Neuronal stem cell (in vitro differentiated cells): ENCODE measurements around the gene WDR59.
"Not testable (repeated sequence)": the region's sequence is repeated elsewhere in the genome, so short reads cannot be mapped to it uniquely, and the experiment has no call there.

Experiments used
- DNase-seq: peaks from one replicate; pipeline ENCODE4 v3.0.0-alpha.2; 2013; ENCODE audit warnings: low spot score
- H2AFZ ChIP-seq: one replicate; pipeline ENCODE4 v1.6.1; 2013; ENCODE audit warnings: mild to moderate bottlenecking, low read length, inconsistent platforms
- H2AK5ac ChIP-seq: 2 replicates; pipeline ENCODE4 v1.6.1; 2013; ENCODE audit warnings: low read depth, mild to moderate bottlenecking, inconsistent platforms, low read length, moderate library complexity, mixed read lengths
- H2BK120ac ChIP-seq: 2 replicates; pipeline ENCODE4 v1.6.1; 2013; ENCODE audit warnings: low read depth, mild to moderate bottlenecking, inconsistent platforms, low read length, moderate library complexity, mixed read lengths
- H2BK12ac ChIP-seq: one replicate; pipeline ENCODE4 v1.6.1; 2013; ENCODE audit warnings: low read length, inconsistent platforms
- H2BK15ac ChIP-seq: 2 replicates; pipeline ENCODE4 v1.6.1; 2013; ENCODE audit warnings: mild to moderate bottlenecking, low read length, inconsistent platforms, mixed read lengths
- H2BK5ac ChIP-seq: one replicate; pipeline ENCODE4 v1.6.1; 2013; ENCODE audit warnings: inconsistent platforms, mild to moderate bottlenecking, low read length, moderate library complexity
- H3K14ac ChIP-seq: one replicate; pipeline ENCODE4 v1.6.1; 2013; ENCODE audit warnings: low read length, inconsistent platforms
- H3K18ac ChIP-seq: 2 replicates; pipeline ENCODE4 v1.6.1; 2013; ENCODE audit warnings: low read length, inconsistent platforms
- H3K23ac ChIP-seq: 2 replicates; pipeline ENCODE4 v1.6.1; 2013; ENCODE audit warnings: low read depth, mild to moderate bottlenecking, mixed read lengths, low read length, inconsistent platforms; ENCODE audit not compliant: poor library complexity
- H3K27ac ChIP-seq: replicated peaks from 3 replicates; pipeline ENCODE4 v1.5.1; 2013; ENCODE audit warnings: low read length, inconsistent platforms
- H3K27me3 ChIP-seq, 3 experiments: 2 replicates each; pipeline ENCODE4 v1.6.1; 2013; ENCODE audit warnings: low read length in 3 of 3, mild to moderate bottlenecking in 2 of 3, inconsistent platforms in 1 of 3, low read depth in 1 of 3, mixed read lengths in 1 of 3, moderate library complexity in 1 of 3; ENCODE audit not compliant: control insufficient read depth in 3 of 3, insufficient read depth in 3 of 3
- H3K36me3 ChIP-seq, 2 donors: replicated peaks in 1 of 2; 2 replicates each; pipeline ENCODE4 v1.6.1; 2013; ENCODE audit warnings: low read length in 2 of 2; ENCODE audit not compliant: control insufficient read depth in 2 of 2, insufficient read depth in 2 of 2
- H3K4ac ChIP-seq: 2 replicates; pipeline ENCODE4 v1.6.1; 2013; ENCODE audit warnings: inconsistent platforms, mild to moderate bottlenecking, low read length, moderate library complexity
- H3K4me1 ChIP-seq, 2 donors: 1 replicate in 1 of 2; 2 replicates in 1 of 2; pipeline ENCODE4 v1.6.1; 2013; ENCODE audit warnings: low read length in 2 of 2, low read depth in 1 of 2; ENCODE audit not compliant: control insufficient read depth in 2 of 2, insufficient read depth in 1 of 2
- H3K4me2 ChIP-seq: one replicate; pipeline ENCODE4 v1.6.1; 2013; ENCODE audit warnings: mild to moderate bottlenecking, low read length, inconsistent platforms; ENCODE audit not compliant: insufficient read depth, poor library complexity, severe bottlenecking
- H3K4me3 ChIP-seq, 2 donors: 2 replicates each; pipeline ENCODE4 v1.5.1; 2013; ENCODE audit warnings: low read length in 2 of 2, mild to moderate bottlenecking in 2 of 2, inconsistent platforms in 1 of 2, moderate library complexity in 1 of 2
- H3K79me1 ChIP-seq: one replicate; pipeline ENCODE4 v1.6.1; 2013; ENCODE audit warnings: low read depth, mild to moderate bottlenecking, inconsistent platforms, low read length, moderate library complexity
- H3K9ac ChIP-seq: one replicate; pipeline ENCODE4 v1.6.1; 2013; ENCODE audit warnings: mild to moderate bottlenecking, low read depth, low read length, inconsistent platforms; ENCODE audit not compliant: poor library complexity
- H3K9me3 ChIP-seq, 2 donors: replicated peaks in 1 of 2; 2 replicates each; pipeline versions ENCODE3 to v1.6.1; 2013; ENCODE audit warnings: low read length in 2 of 2, mild to moderate bottlenecking in 2 of 2, inconsistent platforms in 1 of 2, low read depth in 1 of 2, mixed read lengths in 1 of 2, moderate library complexity in 1 of 2; ENCODE audit not compliant: control insufficient read depth in 2 of 2, insufficient read depth in 1 of 2
- H4K8ac ChIP-seq: one replicate; pipeline ENCODE4 v1.6.1; 2013; ENCODE audit warnings: low read depth, mild to moderate bottlenecking, inconsistent platforms, low read length, moderate library complexity
- H4K91ac ChIP-seq: one replicate; pipeline ENCODE4 v1.6.1; 2013; ENCODE audit warnings: low read length, low read depth, mild to moderate bottlenecking, inconsistent platforms; ENCODE audit not compliant: poor library complexity
- WGBS, 2 donors: extraction: QIAGEN DNeasy Blood & Tissue Kit; methylation state at CpG; one replicate each; pipeline ENCODE4 v1.1.7; 2013; ENCODE audit warnings: missing lambda C conversion rate in 2 of 2, mixed read lengths in 1 of 2; ENCODE audit not compliant: insufficient read length in 2 of 2, insufficient replicate concordance in 1 of 2; ENCODE audit errors: extremely low coverage in 2 of 2; 5-methylcytosine and 5-hydroxymethylcytosine counted together

The WDR59 gene

DNA sequence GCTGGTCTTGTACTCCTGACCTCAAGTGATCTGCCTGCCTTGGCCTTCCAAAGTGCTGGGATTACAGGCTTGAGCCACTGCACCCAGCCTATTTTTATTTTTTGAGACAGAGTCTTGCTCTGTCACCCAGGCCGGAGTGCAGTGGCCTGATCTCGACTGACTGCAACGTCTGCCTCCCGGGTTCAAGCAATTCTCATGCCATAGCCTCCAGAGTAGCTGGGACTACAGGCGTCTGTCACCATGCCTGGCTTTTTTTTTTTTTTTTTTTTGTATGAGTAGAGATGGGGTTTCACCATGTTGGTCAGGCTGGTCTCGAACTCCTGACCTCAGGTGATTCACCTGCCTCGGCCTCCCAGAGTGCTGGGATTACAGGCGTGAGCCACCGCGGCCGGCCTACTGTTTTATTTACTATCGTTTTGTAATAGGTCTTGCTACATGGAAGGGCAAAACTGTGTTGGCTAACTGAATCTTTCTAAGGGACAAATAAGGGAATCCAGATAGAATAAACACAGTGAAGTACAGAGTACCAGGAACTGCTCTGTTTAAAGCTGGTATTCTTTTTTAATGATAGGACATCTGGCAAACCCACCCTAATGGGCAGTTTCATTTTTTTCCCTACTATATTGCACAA lies 31.6 kb upstream of the WDR59 start:
- not testable (repeated sequence) for H3K79me1 ChIP-seq, H2BK12ac ChIP-seq, H2AK5ac ChIP-seq, H3K27me3 ChIP-seq, H3K36me3 ChIP-seq, H2AFZ ChIP-seq, H4K91ac ChIP-seq, H3K4me2 ChIP-seq, H2BK120ac ChIP-seq, H3K4me3 ChIP-seq, H3K4me1 ChIP-seq, H3K18ac ChIP-seq, H2BK15ac ChIP-seq, H4K8ac ChIP-seq, H3K23ac ChIP-seq, DNase-seq, H2BK5ac ChIP-seq, H3K9ac ChIP-seq, H3K4ac ChIP-seq, H3K27ac ChIP-seq, H3K14ac ChIP-seq
- WGBS, 2 donors = no CpG with 5 or more reads among the region's 12 CpGs
- peaks cover 2 to 23% of the 10 kb centered on the region in 2 donors for H3K9me3 ChIP-seq

DNA sequence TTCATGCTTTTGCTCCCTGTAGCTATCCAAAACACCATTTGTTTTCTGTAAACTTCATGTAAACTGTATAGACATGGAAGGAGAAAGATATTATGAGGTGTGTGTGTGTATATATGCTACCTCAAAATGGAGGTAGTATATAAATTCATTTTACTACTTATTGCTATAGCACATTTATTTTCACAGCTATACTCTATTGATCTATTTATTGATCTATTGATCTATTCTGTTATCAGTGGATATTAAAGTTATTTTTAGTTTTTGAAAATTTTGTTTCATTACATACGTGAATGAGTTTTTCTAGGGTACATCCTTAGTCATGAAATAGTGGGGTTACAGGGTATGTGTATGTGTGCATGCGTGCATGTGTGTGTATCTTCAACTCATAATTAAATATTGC lies 29.4 kb upstream of the WDR59 start:
- no peak overlapping the region for H4K8ac ChIP-seq
- WGBS, 2 donors = no CpG with 5 or more reads among the region's 2 CpGs
- H3K9me3 ChIP-seq = peaks cover 0 to 6% of the 10 kb centered on the region in 2 donors

GRCh38 chr16:75013123-75013522 lies 28.2 kb upstream of the WDR59 start:
- not testable (repeated sequence) for H2BK15ac ChIP-seq, H3K36me3 ChIP-seq, H3K4me2 ChIP-seq, DNase-seq, H3K14ac ChIP-seq, H3K27me3 ChIP-seq, H3K18ac ChIP-seq, H2AFZ ChIP-seq, H2AK5ac ChIP-seq, H3K79me1 ChIP-seq, H3K9me3 ChIP-seq, H4K8ac ChIP-seq, H3K4me1 ChIP-seq, H2BK5ac ChIP-seq, H3K27ac ChIP-seq, H3K4me3 ChIP-seq, H2BK120ac ChIP-seq, H4K91ac ChIP-seq, H3K4ac ChIP-seq, H3K9ac ChIP-seq, H3K23ac ChIP-seq, H2BK12ac ChIP-seq
- no CpG with 5 or more reads among the region's 6 CpGs for WGBS, 2 donors

More for the DNA sequence above, 29.4 kb upstream of the WDR59 start:
- Histone ChIP-seq H2BK12ac (no peak overlapping the region), H2BK5ac (no peak overlapping the region), H2AFZ (no peak overlapping the region), H3K4me3 (no peak overlapping the region), H3K4ac (no peak overlapping the region), H3K36me3 (no peaks in the 10 kb centered on the region), H3K27me3 (no peaks in the 10 kb centered on the region), H3K14ac (no peak overlapping the region), H4K91ac (no peak overlapping the region), H2BK15ac (no peak overlapping the region), H3K23ac (no peak overlapping the region), H3K4me1 (no peaks in the 10 kb centered on the region), H3K27ac (no peak overlapping the region), H3K18ac (no peak overlapping the region), H3K79me1 (no peaks in the 10 kb centered on the region), H3K4me2 (no peak overlapping the region), H3K9ac (no peak overlapping the region), H2BK120ac (no peak overlapping the region), H2AK5ac (no peak overlapping the region)
- DNase-seq = no peak

DNA sequence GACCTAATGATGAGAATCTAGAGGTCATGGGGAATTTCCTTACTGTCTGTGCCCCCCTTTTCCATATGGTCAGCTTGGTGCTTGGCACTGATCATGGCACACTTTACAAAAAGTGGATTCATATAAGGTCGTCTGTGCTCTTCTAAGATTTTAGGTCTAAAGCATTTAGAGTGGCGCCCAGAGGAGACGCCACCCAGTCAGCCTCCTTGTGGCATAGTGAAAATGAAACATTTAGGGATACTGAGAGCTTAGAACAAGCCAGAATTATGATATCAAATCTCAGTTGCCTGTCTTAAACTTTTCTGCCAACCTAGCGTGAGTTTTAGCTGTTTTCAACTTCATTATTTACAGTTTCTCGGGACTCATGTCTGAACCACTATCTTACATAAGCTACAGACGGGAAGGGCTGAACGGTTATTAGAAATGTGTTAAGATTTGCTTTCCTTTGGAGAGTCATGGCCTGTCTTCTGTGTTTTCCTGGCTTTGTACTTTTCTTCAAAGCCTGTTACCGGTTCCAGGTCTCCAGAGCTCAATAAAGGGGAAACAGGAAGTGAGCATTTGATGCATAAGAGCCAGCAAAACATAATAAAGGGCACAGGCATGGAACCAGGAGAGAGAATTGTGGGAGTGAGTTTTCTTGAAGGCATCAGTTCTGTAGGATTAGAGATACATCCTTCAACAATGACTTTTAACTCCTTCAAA lies 27.6 kb upstream of the WDR59 start:
- Histone ChIP-seq H3K4me2 (no peak overlapping the region), H3K4ac (no peak overlapping the region), H3K4me3 (no peak overlapping the region), H3K27me3 (no peaks in the 10 kb centered on the region), H3K23ac (no peak overlapping the region), H3K4me1 (no peaks in the 10 kb centered on the region), H3K36me3 (peaks cover 0 to 8% of the 10 kb centered on the region in 2 donors), H3K9ac (no peak overlapping the region), H3K14ac (no peak overlapping the region), H2BK120ac (no peak overlapping the region), H2BK12ac (no peak overlapping the region), H3K9me3 (peaks cover 0 to 14% of the 10 kb centered on the region in 2 donors), H3K18ac (no peak overlapping the region), H2BK15ac (no peak overlapping the region), H3K27ac (no peak overlapping the region), H4K8ac (no peak overlapping the region), H3K79me1 (no peaks in the 10 kb centered on the region), H4K91ac (no peak overlapping the region), H2BK5ac (no peak overlapping the region), H2AFZ (no peak overlapping the region), H2AK5ac (no peak overlapping the region)
- no peak for DNase-seq
- WGBS, 2 donors = no CpG with 5 or more reads among the region's 8 CpGs
